Liver (tissue), 9 donors: Measurements from ENCODE around the gene PI4K2A. TPM values are rescaled to one million over a fixed set of nuclear protein-coding genes. Genes with fewer than 3 reads are reported as not detected.

Experiments
- DNase-seq: peaks from one replicate; pipeline ENCODE4 v3.0.0-alpha.2; 2017; ENCODE audit warnings: low spot score
- H3K27ac ChIP-seq, 2 donors: one replicate each; pipeline ENCODE4 v1.7.0; 2013; ENCODE audit warnings: inconsistent platforms in 2 of 2, low read length in 2 of 2, control low read depth in 1 of 2, low read depth in 1 of 2, mild to moderate bottlenecking in 1 of 2
- H3K27me3 ChIP-seq, 4 donors: one replicate each; pipeline versions ENCODE4 v1.6.1 to v1.7.0; 2013; ENCODE audit warnings: low read length in 3 of 4, inconsistent platforms in 1 of 4, mild to moderate bottlenecking in 1 of 4, moderate library complexity in 1 of 4; ENCODE audit not compliant: control insufficient read depth in 4 of 4, insufficient read depth in 4 of 4
- H3K36me3 ChIP-seq, 4 donors: one replicate each; pipeline versions ENCODE4 v1.6.1 to v1.7.0; 2013; ENCODE audit warnings: low read length in 3 of 4, mild to moderate bottlenecking in 3 of 4, low read depth in 1 of 4, moderate library complexity in 1 of 4; ENCODE audit not compliant: control insufficient read depth in 4 of 4, insufficient read depth in 3 of 4
- H3K4me1 ChIP-seq, 4 donors: one replicate each; pipeline versions ENCODE4 v1.6.1 to v1.7.0; 2013; ENCODE audit warnings: low read length in 3 of 4, mild to moderate bottlenecking in 3 of 4, moderate library complexity in 1 of 4; ENCODE audit not compliant: control insufficient read depth in 4 of 4, insufficient read depth in 4 of 4
- H3K4me3 ChIP-seq, 3 donors: one replicate each; pipeline versions ENCODE4 v1.6.1 to v1.7.0; 2013; ENCODE audit warnings: low read length in 3 of 3, control low read depth in 1 of 3, low read depth in 1 of 3, mild to moderate bottlenecking in 1 of 3
- H3K9ac ChIP-seq, 2 donors: one replicate each; pipeline ENCODE4 v1.7.0; 2013; ENCODE audit warnings: low read length in 2 of 2, mild to moderate bottlenecking in 2 of 2, moderate library complexity in 2 of 2, control low read depth in 1 of 2, low read depth in 1 of 2
- H3K9me3 ChIP-seq, 4 donors: one replicate each; pipeline versions ENCODE4 v1.6.1 to v1.7.0; 2013; ENCODE audit warnings: low read length in 3 of 4; ENCODE audit not compliant: control insufficient read depth in 4 of 4
- ATF3 ChIP-seq: IDR thresholded peaks from 2 replicates; pipeline ENCODE4 v1.6.1; 2016; ENCODE audit warnings: antibody characterized with exemption
- EGR1 ChIP-seq, 2 donors: IDR thresholded peaks; 2 replicates each; pipeline ENCODE4 v1.6.1; 2016 to 2018; ENCODE audit warnings: antibody characterized with exemption in 2 of 2, low read depth in 2 of 2
- FOXA1 ChIP-seq: IDR thresholded peaks from 2 replicates; pipeline ENCODE4 v1.6.1; 2016; ENCODE audit warnings: antibody characterized with exemption
- FOXA2 ChIP-seq: IDR thresholded peaks from 2 replicates; pipeline ENCODE4 v1.6.1; 2016; ENCODE audit warnings: antibody characterized with exemption
- GABPA ChIP-seq, 2 donors: IDR thresholded peaks in 1 of 2; conservative IDR thresholded peaks in 1 of 2; 2 replicates each; pipeline ENCODE4 v1.6.1; 2016; ENCODE audit warnings: antibody characterized with exemption in 2 of 2, mild to moderate bottlenecking in 1 of 2, moderate library complexity in 1 of 2
- HNF4A ChIP-seq, 2 donors: conservative IDR thresholded peaks; 2 replicates each; pipeline ENCODE4 v1.6.1; 2016; ENCODE audit warnings: antibody characterized with exemption in 2 of 2, mild to moderate bottlenecking in 2 of 2
- HNF4G ChIP-seq: IDR thresholded peaks from 2 replicates; pipeline ENCODE4 v1.6.1; 2016; ENCODE audit warnings: antibody characterized with exemption
- JUND ChIP-seq, 2 donors: IDR thresholded peaks; 2 replicates each; pipeline ENCODE4 v1.6.1; 2016; ENCODE audit warnings: antibody characterized with exemption in 2 of 2
- MAX ChIP-seq: IDR thresholded peaks from 2 replicates; pipeline ENCODE4 v1.6.1; 2016; ENCODE audit warnings: antibody characterized with exemption
- NR2F2 ChIP-seq: IDR thresholded peaks from 2 replicates; pipeline ENCODE4 v1.6.1; 2016; ENCODE audit warnings: antibody characterized with exemption
- RAD21 ChIP-seq, 2 donors: IDR thresholded peaks; 2 replicates each; pipeline ENCODE4 v1.6.1; 2016; ENCODE audit warnings: antibody characterized with exemption in 2 of 2, mild to moderate bottlenecking in 2 of 2
- REST ChIP-seq: IDR thresholded peaks from 2 replicates; pipeline ENCODE4 v1.6.1; 2016; ENCODE audit warnings: antibody characterized with exemption, mild to moderate bottlenecking
- RXRA ChIP-seq, 2 donors: IDR thresholded peaks; 2 replicates each; pipeline ENCODE4 v1.6.1; 2017 to 2018; ENCODE audit warnings: antibody characterized with exemption in 2 of 2, mild to moderate bottlenecking in 1 of 2
- SP1 ChIP-seq: IDR thresholded peaks from 2 replicates; pipeline ENCODE4 v1.6.1; 2018; ENCODE audit warnings: antibody characterized with exemption, mild to moderate bottlenecking
- TAF1 ChIP-seq: conservative IDR thresholded peaks from 2 replicates; pipeline ENCODE4 v1.6.1; 2016; ENCODE audit warnings: antibody characterized with exemption, mild to moderate bottlenecking
- YY1 ChIP-seq: IDR thresholded peaks from 2 replicates; pipeline ENCODE4 v1.6.1; 2016; ENCODE audit warnings: antibody characterized with exemption, mild to moderate bottlenecking
- ZBTB33 ChIP-seq: IDR thresholded peaks from 2 replicates; pipeline ENCODE4 v1.6.1; 2016; ENCODE audit warnings: antibody characterized with exemption
- WGBS: extraction: QIAGEN DNeasy Blood & Tissue Kit; methylation state at CpG from one replicate; pipeline ENCODE4 v1.1.7; 2013; 5-methylcytosine and 5-hydroxymethylcytosine counted together
- polyA plus RNA-seq, 2 donors: library from polyadenylated mRNA; stranded (reverse) in 1 of 2; unstranded in 1 of 2; fragments of 200-250 nt in 1 of 2; fragments of >200 nt in 1 of 2; fragmentation: Nextera tagmentation in 1 of 2; extraction: Ambion mirVana in 1 of 2; gene quantifications; one replicate each; pipeline versions ENCODE4 v1.2.1 to v1.2.3, GENCODE V29; 2013 to 2015
- total RNA-seq, 2 donors: library from RNA; depleted of rRNA; stranded (reverse); fragments of >200 nt; gene quantifications; one replicate each; pipeline ENCODE4 v1.2.3, GENCODE V29; 2014
- TF ChIP-seq, protein P1 (sequence below): fragments of 150-350 bp; IDR thresholded peaks from 2 replicates; pipeline ENCODE4 v1.5.1; 2017; ENCODE audit warnings: improper control_type of control experiment, low read depth, low read length; ENCODE audit not compliant: missing input control
- donor health status: healthy.
- donor health status: healthy.
- donor health status: healthy.
- donor health status: healthy.
- donor health status: healthy.

The PI4K2A gene
- total and polyA plus RNA-seq, 4 donors: 4.4 to 17.6 (median 11.2) TPM

DNA sequence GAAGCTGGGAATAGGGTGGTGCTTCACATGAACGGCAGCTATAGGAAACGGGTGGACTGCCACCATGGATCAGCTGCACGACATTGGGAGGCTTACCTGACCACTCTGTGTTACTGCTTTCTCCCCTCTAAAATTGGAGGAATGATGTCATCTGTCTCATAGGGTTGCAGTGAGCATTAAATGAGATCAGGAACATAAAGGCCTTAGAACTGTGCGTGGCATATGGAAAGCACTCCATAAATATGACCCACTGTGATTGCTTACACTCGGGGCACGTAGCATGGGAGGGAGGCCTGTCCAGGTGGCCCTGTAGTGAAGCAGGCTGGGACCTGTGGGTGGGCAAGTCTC lies 41.2 kb upstream of the PI4K2A start:
- DNase-seq: no peak
- Histone ChIP-seq H3K36me3 (peaks cover 1 to 11% (median 6%) of the 10 kb centered on the region in 4 donors), H3K4me3 (no peak overlapping the region), H3K9me3 (no peaks in the 10 kb centered on the region), H3K27ac (no peak overlapping the region), H3K27me3 (no peaks in the 10 kb centered on the region), H3K4me1 (peaks cover 3 to 11% (median 9%) of the 10 kb centered on the region in 4 donors), H3K9ac (no peak overlapping the region)
- 92% methylated on average over 6 of the region's 6 CpGs for WGBS
- TF ChIP-seq RAD21 (IDR thresholded peaks at IDR 0.05) (no peak), MAX (no peak), ZBTB33 (no peak), YY1 (no peak), SP1 (no peak), FOXA1 (no peak), GABPA (IDR thresholded peaks at IDR 0.05 in 1 of 2, conservative IDR thresholded peaks at IDR 0.05 in 1 of 2) (no peak), EGR1 (IDR thresholded peaks at IDR 0.05; ENCODE audit: low read depth in 2 of 2) (no peak), ATF3 (no peak), JUND (IDR thresholded peaks at IDR 0.05) (no peak), RXRA (IDR thresholded peaks at IDR 0.05) (no peak), HNF4A (conservative IDR thresholded peaks at IDR 0.05) (no peak), NR2F2 (no peak), FOXA2 (no peak), TAF1 (no peak), REST (no peak), HNF4G (no peak)
- TF ChIP-seq, protein P1, sequence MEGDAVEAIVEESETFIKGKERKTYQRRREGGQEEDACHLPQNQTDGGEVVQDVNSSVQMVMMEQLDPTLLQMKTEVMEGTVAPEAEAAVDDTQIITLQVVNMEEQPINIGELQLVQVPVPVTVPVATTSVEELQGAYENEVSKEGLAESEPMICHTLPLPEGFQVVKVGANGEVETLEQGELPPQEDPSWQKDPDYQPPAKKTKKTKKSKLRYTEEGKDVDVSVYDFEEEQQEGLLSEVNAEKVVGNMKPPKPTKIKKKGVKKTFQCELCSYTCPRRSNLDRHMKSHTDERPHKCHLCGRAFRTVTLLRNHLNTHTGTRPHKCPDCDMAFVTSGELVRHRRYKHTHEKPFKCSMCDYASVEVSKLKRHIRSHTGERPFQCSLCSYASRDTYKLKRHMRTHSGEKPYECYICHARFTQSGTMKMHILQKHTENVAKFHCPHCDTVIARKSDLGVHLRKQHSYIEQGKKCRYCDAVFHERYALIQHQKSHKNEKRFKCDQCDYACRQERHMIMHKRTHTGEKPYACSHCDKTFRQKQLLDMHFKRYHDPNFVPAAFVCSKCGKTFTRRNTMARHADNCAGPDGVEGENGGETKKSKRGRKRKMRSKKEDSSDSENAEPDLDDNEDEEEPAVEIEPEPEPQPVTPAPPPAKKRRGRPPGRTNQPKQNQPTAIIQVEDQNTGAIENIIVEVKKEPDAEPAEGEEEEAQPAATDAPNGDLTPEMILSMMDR: no peak
